Measurements from ENCODE around the gene AP1M2. TPM values are rescaled to one million over a fixed set of nuclear protein-coding genes. Genes with fewer than 3 reads are reported as not detected.

Gene AP1M2
- total and polyA plus RNA-seq, 7 experiments from 2014 or later: not detected

- DNase-seq (peak; percentile 97 to 100 (median 99)), ATAC-seq (peak; percentile 75)
- Mint-ChIP-seq H3K4me3 (peak within 1 kb of the TSS; percentile 92 to 100 (median 97)), H3K4me1 (peaks cover 28 to 56% (median 45%) of the 10 kb centered on the region in 7 donors), H3K36me3 (peaks cover 0 to 35% (median 5%) of the 10 kb centered on the region in 5 donors), H3K9me3 (peaks cover 0 to 9% (median 0%) of the 10 kb centered on the region in 11 donors), H3K27me3 (peaks cover 0 to 5% (median 0%) of the 10 kb centered on the region in 5 donors), H3K27ac (peak within 1 kb of the TSS; percentile 94 to 99 (median 96))
- Histone ChIP-seq H3K27ac (ENCODE audit: low read depth, low read length) (peak within 1 kb of the TSS; percentile 92), H3K4me3 (ENCODE audit: low read length) (peak within 1 kb of the TSS; percentile 84), H3K9me3 (ENCODE audit: control insufficient read depth in 2 of 3, low read length in 3 of 3) (no peaks in the 10 kb centered on the region), H3K36me3 (ENCODE audit: control insufficient read depth in 2 of 3, insufficient read depth in 3 of 3, low read length in 3 of 3) (peaks cover 0 to 27% (median 3%) of the 10 kb centered on the region in 3 experiments), H3K27me3 (ENCODE audit: control insufficient read depth in 2 of 2, insufficient read depth in 2 of 2, low read length in 2 of 2) (no peaks in the 10 kb centered on the region), H3K4me1 (ENCODE audit: control insufficient read depth in 2 of 2, insufficient read depth in 2 of 2, low read length in 2 of 2) (peaks cover 26 to 28% of the 10 kb centered on the region in 2 donors)
- intact Hi-C loops (cut with micrococcal nuclease): loop anchor here (1.0 to 10.0 kb wide), 14 partner anchors 11 to 748 kb away; partner anchors contain the start of genes ILF3 (in 2 of the 2), ANGPTL6 (in 1 of the 2), ATG4D (in 1 of the 2) and CARM1 (in 1 of the 2)
- POLR2A ChIA-PET: interaction anchor here (0.6 to 12.8 kb wide), 10 partner anchors 12 to 773 kb away, joined by 3 to 126 read pairs (median 4); partner anchors contain the start of genes ATG4D and S1PR5
- CTCF ChIA-PET: interaction anchor here (0.5 to 1.8 kb wide), 3 partner anchors 24 to 389 kb away, joined by 3 to 9 read pairs (median 4); no protein-coding TSS in a partner anchor
Measured at GRCh38 chr19:10565567-10566407, 21.3 kb downstream of the AP1M2 start, which contains the start of gene KRI1. KRI1 (minus strand) TSS chr19:10566010; CDS start chr19:10565999, 11 bp downstream.

- H3K4me1 Mint-ChIP-seq: peaks cover 28 to 53% (median 45%) of the 10 kb centered on the region in 7 donors
- H3K4me1 ChIP-seq (ENCODE audit: control insufficient read depth in 2 of 2, insufficient read depth in 2 of 2, low read length in 2 of 2): peaks cover 26 to 28% of the 10 kb centered on the region in 2 donors
- CTCF ChIA-PET: interaction anchor here (0.6 to 1.8 kb wide), 2 partner anchors 23 to 968 kb away, joined by 3 to 9 read pairs; no protein-coding TSS in a partner anchor
- H3K36me3 ChIP-seq (ENCODE audit: control insufficient read depth in 2 of 3, insufficient read depth in 3 of 3, low read length in 3 of 3): peaks cover 4 to 34% (median 6%) of the 10 kb centered on the region in 3 experiments
- peaks cover 0 to 9% (median 0%) of the 10 kb centered on the region in 11 donors for H3K9me3 Mint-ChIP-seq
- H3K4me3 Mint-ChIP-seq: peak overlapping the region; percentile 92 to 100 (median 97)
- intact Hi-C loops (cut with micrococcal nuclease): loop anchor here (5.0 to 10.0 kb wide), 8 partner anchors 192 to 748 kb away; partner anchors contain the start of genes ANGPTL6 (in 1 of the 2), FBXL12 (in 1 of the 2), ICAM1 (in 1 of the 2) and PPAN (in 1 of the 2)
- peak overlapping the region; percentile 92 for H3K27ac ChIP-seq (ENCODE audit: low read depth, low read length)
- POLR2A ChIA-PET: interaction anchor here (0.6 to 12.8 kb wide), 6 partner anchors 11 to 134 kb away, joined by 3 to 126 read pairs (median 22); partner anchors contain the start of gene ATG4D
- peak in 5 of 9 donors; percentile 39 to 53 (median 46) for DNase-seq
- H3K4me3 ChIP-seq (ENCODE audit: low read length): peak overlapping the region; percentile 84
- H3K36me3 Mint-ChIP-seq: peaks cover 3 to 41% (median 8%) of the 10 kb centered on the region in 5 donors
- no peaks in the 10 kb centered on the region for H3K27me3 ChIP-seq (ENCODE audit: control insufficient read depth in 2 of 2, insufficient read depth in 2 of 2, low read length in 2 of 2)
- peak overlapping the region; percentile 94 to 99 (median 96) for H3K27ac Mint-ChIP-seq
- no peaks in the 10 kb centered on the region for H3K9me3 ChIP-seq (ENCODE audit: control insufficient read depth in 2 of 3, low read length in 3 of 3)
- no peak for ATAC-seq
- peaks cover 0 to 5% (median 0%) of the 10 kb centered on the region in 5 donors for H3K27me3 Mint-ChIP-seq
Measured at GRCh38 chr19:10565028-10565566, 22.0 kb downstream of the AP1M2 start.

- no peak for ATAC-seq
Measured at GRCh38 chr19:10562609-10563008, 24.5 kb downstream of the AP1M2 start.

GRCh38 chr19:10560154-10560553, 27.0 kb downstream of the AP1M2 start:
- H3K4me1 Mint-ChIP-seq: peaks cover 7 to 35% (median 30%) of the 10 kb centered on the region in 7 donors
- H3K36me3 Mint-ChIP-seq: peaks cover 0 to 33% (median 9%) of the 10 kb centered on the region in 5 donors
- intact Hi-C loops (cut with micrococcal nuclease): loop anchor here in 1 of 2 donors (10.0 kb wide), 1 partner anchor 455 kb away; the partner anchor contains the start of genes ANGPTL6 and PPAN
- no peaks in the 10 kb centered on the region for H3K9me3 ChIP-seq (ENCODE audit: control insufficient read depth in 2 of 3, low read length in 3 of 3)
- no peak overlapping the region for H3K27ac ChIP-seq (ENCODE audit: low read depth, low read length)
- H3K36me3 ChIP-seq (ENCODE audit: control insufficient read depth in 2 of 3, insufficient read depth in 3 of 3, low read length in 3 of 3): peaks cover 30 to 67% (median 37%) of the 10 kb centered on the region in 3 experiments
- H3K27ac Mint-ChIP-seq: peak overlapping the region in 2 of 9 donors; percentile 17 to 84
- H3K9me3 Mint-ChIP-seq: peaks cover 0 to under 1% (median 0%) of the 10 kb centered on the region in 11 donors
- ChIA-PET CTCF (no interaction called here), POLR2A (interaction anchor here (1.2 kb wide), 1 partner anchor 8 kb away, joined by 4 read pairs; no protein-coding TSS in a partner anchor)
- no peak overlapping the region for H3K4me3 ChIP-seq (ENCODE audit: low read length)
- peaks cover 18 to 22% of the 10 kb centered on the region in 2 donors for H3K4me1 ChIP-seq (ENCODE audit: control insufficient read depth in 2 of 2, insufficient read depth in 2 of 2, low read length in 2 of 2)
- H3K27me3 Mint-ChIP-seq: no peaks in the 10 kb centered on the region
- DNase-seq (no peak), ATAC-seq (no peak)
- no peak overlapping the region for H3K4me3 Mint-ChIP-seq
- H3K27me3 ChIP-seq (ENCODE audit: control insufficient read depth in 2 of 2, insufficient read depth in 2 of 2, low read length in 2 of 2): no peaks in the 10 kb centered on the region

More at GRCh38 chr19:10562609-10563008, 24.5 kb downstream of the AP1M2 start:
- Mint-ChIP-seq H3K4me3 (peak overlapping the region in 1 of 10 donors; percentile 48), H3K36me3 (peaks cover 5 to 43% (median 9%) of the 10 kb centered on the region in 5 donors), H3K27ac (peak overlapping the region in 2 of 9 donors; percentile 43 to 70), H3K4me1 (peaks cover 20 to 47% (median 38%) of the 10 kb centered on the region in 7 donors), H3K9me3 (peaks cover 0 to 8% (median 0%) of the 10 kb centered on the region in 11 donors), H3K27me3 (peaks cover 0 to 5% (median 0%) of the 10 kb centered on the region in 5 donors)
- Histone ChIP-seq H3K27me3 (ENCODE audit: control insufficient read depth in 2 of 2, insufficient read depth in 2 of 2, low read length in 2 of 2) (no peaks in the 10 kb centered on the region), H3K36me3 (ENCODE audit: control insufficient read depth in 2 of 3, insufficient read depth in 3 of 3, low read length in 3 of 3) (peaks cover 19 to 52% (median 28%) of the 10 kb centered on the region in 3 experiments), H3K27ac (ENCODE audit: low read depth, low read length) (peak overlapping the region; percentile 39), H3K4me1 (ENCODE audit: control insufficient read depth in 2 of 2, insufficient read depth in 2 of 2, low read length in 2 of 2) (peaks cover 23 to 24% of the 10 kb centered on the region in 2 donors), H3K4me3 (ENCODE audit: low read length) (no peak overlapping the region), H3K9me3 (ENCODE audit: control insufficient read depth in 2 of 3, low read length in 3 of 3) (no peaks in the 10 kb centered on the region)
- intact Hi-C loops (cut with micrococcal nuclease): loop anchor here in 1 of 2 donors (10.0 kb wide), 1 partner anchor 458 kb away; the partner anchor contains the start of genes ANGPTL6 and PPAN
- DNase-seq: no peak
- ChIA-PET CTCF (interaction anchor here (0.6 to 1.9 kb wide), 2 partner anchors 21 to 335 kb away, joined by 3 to 5 read pairs; no protein-coding TSS in a partner anchor), POLR2A (interaction anchor here (1.4 to 12.8 kb wide), 3 partner anchors 8 to 17 kb away, joined by 3 to 126 read pairs (median 18); partner anchors contain the start of gene ATG4D)

- no peak overlapping the region for H3K4me3 ChIP-seq (ENCODE audit: low read length)
- Mint-ChIP-seq H3K36me3 (peaks cover 0 to 35% (median 13%) of the 10 kb centered on the region in 5 donors), H3K4me3 (no peak overlapping the region), H3K27me3 (no peaks in the 10 kb centered on the region), H3K27ac (peak overlapping the region in 3 of 9 donors; percentile 18 to 77 (median 69)), H3K4me1 (peaks cover 20 to 48% (median 43%) of the 10 kb centered on the region in 7 donors), H3K9me3 (no peaks in the 10 kb centered on the region)
- H3K27ac ChIP-seq (ENCODE audit: low read depth, low read length): no peak overlapping the region
- H3K36me3 ChIP-seq (ENCODE audit: control insufficient read depth in 2 of 3, insufficient read depth in 3 of 3, low read length in 3 of 3): peaks cover 42 to 82% (median 44%) of the 10 kb centered on the region in 3 experiments
- H3K27me3 ChIP-seq (ENCODE audit: control insufficient read depth in 2 of 2, insufficient read depth in 2 of 2, low read length in 2 of 2): no peaks in the 10 kb centered on the region
- ATAC-seq: no peak
- no peak for DNase-seq
- H3K9me3 ChIP-seq (ENCODE audit: control insufficient read depth in 2 of 3, low read length in 3 of 3): no peaks in the 10 kb centered on the region
- peaks cover 33 to 37% of the 10 kb centered on the region in 2 donors for H3K4me1 ChIP-seq (ENCODE audit: control insufficient read depth in 2 of 2, insufficient read depth in 2 of 2, low read length in 2 of 2)
- intact Hi-C loops (cut with micrococcal nuclease): no loop called here
- POLR2A ChIA-PET: interaction anchor here (1.6 kb wide), 1 partner anchor 10 kb away, joined by 3 read pairs; no protein-coding TSS in a partner anchor
- CTCF ChIA-PET: no interaction called here
Measured at GRCh38 chr19:10557603-10558197, 29.4 kb downstream of the AP1M2 start.

Data from naive thymus-derived CD4-positive, alpha-beta T cell (primary cell).